ENCODE data around the gene LACTB.
"Not testable (repeated sequence)": the region's sequence is repeated elsewhere in the genome, so short reads cannot be mapped to it uniquely, and the experiment has no call there.

The LACTB gene

DNA sequence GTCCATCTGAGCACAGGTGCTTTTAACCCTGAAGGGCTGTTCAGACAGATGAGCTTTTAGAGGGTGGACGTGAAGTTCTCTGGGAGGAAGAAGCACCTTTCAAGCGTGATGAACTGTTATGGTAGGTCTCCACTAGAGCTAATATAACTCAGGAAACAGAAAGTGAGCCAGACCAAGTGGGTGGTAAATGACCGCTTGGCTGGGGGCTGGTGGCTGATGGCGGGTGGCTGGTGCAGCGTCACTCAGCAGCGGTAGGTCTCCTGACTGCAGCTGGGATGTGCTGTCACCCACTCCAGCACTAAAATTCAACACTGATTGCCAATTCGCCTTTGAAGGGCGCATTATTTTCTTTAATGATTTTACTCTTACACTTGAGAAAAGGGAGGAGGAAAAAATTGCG lies 31.2 kb upstream of the LACTB start:
- no peak for DNase-seq

DNA sequence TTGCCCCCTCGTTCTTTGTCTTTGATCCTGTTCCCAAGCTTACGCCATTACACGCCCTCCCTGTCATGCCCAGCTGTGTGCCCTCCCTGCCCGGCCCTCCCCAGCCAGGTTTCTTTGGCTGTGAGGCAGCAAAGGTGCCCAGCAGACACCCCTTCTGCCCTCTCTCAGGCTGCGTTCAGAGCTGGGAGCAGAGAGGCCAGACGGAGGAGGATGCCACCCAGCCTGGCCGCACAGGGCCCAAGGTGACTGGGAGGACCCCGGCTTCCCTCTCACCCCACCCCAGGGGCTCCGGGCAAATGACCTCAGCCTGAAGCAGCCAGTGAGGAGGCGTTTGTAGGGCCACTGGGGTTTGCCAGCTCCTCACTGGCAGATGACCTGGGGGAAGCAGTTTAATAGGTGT lies 30.8 kb upstream of the LACTB start:
- no peak for DNase-seq

DNA sequence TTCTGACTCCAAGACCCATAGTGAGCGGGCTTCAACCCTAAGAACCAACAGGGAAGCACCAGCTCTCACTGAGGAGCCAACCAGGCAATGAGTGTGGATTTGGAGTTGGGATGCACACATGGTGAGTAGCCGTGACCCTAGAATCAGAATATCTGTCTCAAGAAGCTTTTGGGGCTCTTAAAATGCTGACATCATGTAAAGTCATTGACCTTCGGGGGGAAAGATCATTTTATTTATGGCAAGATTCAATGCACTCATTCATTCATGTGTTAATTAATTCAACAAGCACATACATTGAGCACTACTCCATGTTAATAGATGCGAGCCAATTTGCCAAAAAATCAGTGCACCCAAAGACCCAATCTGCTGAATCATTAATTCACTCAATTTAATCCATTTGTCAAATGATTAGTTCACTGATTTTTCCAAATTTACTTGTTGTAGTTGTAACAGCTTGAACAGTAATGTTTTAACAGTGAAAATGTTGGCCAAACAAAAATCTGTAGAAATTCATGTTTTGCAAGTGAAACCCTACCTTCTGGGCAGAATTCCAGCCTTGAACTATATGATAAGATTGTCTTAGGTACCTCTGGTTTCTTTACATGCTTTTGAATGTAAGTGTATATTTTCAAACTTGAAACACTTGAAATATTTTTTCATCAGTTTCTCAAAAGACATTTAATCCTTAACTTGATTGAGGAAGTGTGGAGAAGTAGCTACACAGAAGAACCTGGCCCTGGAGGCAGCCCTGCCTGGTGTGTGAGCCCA lies 29.8 kb upstream of the LACTB start:
- no peak for DNase-seq

DNA sequence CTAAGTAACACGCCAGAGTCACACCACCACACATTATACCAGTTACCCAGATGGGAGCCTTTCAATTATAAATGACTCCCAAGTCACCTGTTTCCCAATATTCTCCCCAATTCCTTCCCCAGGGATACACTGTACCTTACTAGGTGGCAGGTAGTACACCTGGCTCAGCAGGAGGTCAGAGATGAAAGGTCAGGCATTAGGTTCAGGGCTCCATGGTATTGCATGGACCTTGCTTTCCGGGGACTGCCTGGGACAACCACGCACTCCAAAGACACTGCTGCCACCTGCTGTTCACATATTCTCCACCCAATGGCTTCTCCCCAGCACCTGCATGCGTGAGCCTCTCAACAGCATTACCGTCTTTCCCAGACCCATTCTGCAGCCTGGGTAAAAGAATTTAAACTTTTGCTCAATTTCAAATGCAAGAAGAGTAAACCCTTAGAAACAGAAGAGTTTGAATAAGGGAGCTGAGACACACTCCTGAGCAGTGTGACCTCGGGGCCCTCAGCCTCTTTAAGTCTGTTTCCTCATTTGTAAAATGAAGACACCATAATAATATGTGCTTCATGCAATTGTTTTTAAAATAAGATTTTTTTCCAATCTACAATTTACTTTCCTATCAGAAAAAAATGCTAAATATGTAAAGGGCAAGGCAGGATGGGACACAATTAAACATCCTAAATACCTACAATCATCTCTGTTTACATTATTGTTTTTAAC lies 28.0 kb upstream of the LACTB start:
- DNase-seq = peak; percentile 29

DNA sequence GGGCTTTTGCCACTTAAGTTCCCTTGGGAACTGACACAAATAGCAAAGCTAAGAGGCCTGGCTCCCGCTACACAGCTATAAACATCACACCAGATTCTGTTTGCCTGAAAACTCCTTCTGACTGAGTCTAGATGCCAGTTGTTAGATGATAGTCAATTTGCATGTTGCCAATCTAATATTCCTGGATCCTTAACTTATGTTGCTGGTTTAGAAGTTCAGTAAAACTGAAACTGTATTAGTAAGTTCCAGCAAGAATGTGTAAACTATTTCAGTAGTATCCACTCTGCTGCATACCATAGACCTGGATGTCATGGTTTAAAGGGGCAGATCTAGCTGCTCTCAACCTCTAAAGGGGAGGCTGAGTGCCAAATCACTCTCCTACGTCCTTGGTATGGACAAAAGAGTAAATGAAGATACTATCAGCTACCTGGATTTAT lies 27.1 kb upstream of the LACTB start:
- DNase-seq = no peak

DNA sequence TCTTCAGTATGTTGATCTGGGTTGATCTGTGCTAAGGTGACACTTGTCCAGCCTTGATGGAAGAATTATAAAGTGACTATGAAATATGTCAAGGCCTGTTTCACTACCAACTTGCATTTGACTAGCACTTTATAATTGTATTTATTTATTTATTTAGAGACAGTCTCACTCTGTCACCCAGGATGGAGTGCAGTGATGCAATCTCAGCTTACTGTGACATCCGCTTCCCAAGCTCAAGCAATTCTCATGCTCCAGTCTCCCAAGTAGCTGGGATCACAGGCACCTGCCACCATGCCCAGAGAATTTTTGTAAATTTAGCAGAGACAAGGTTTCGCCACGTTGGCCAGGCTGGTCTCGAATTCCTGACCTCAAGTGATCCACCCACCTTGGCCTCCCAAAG lies 25.5 kb upstream of the LACTB start:
- no peak for DNase-seq

DNA sequence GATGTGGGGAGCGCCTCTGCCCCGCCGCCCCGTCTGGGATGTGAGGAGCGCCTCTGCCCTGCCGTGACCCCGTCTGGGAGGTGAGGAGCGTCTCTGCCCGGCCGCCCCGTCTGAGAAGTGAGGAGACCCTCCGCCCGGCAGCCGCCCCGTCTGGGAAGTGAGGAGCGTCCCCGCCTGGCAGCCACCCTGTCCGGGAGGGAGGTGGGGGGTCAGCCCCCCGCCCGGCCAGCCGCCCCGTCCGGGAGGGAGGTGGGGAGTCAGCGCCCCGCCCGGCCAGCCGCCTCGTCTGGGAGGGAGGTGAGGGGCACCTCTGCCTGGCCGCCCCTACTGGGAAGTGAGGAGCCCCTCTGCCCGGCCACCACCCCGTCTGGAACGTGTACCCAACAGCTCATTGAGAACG lies 22.8 kb upstream of the LACTB start:
- not testable (repeated sequence) for DNase-seq

DNA sequence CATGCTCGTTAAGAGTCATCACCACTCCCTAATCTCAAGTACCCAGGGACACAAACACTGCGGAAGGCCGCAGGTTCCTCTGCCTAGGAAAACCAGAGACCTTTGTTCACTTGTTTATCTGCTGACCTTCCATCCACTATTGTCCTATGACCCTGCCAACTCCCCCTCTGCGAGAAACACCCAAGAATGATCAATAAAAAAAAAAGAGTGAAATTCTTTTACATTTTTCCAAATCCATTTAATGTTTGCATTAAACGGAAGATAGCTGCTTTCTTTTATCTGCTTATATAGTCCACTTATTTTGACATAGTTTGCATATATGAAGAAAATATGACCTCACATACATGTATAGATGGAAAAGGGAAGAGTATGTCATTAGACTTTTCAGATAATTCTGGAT lies 22.1 kb upstream of the LACTB start:
- not testable (repeated sequence) for DNase-seq

DNA sequence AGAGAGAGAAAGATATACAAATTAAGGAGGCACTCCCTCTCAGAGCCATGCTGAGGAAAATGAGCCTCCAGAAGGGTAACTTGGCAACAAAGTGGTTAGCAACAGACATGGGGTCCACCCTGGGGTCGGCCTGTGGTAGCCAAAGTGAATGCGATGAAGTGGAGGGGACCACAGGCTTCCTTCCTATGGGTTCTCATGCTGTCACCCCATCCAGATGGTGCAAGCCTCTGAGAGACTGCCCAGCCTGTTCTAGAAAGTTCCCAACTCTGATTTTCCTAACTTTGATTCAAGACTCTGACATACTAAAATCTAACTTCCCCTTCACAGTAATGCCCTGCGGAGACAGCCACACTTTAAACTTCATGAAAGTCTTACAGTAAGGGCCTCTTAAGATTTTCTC lies 18.2 kb upstream of the LACTB start:
- DNase-seq = no peak

DNA sequence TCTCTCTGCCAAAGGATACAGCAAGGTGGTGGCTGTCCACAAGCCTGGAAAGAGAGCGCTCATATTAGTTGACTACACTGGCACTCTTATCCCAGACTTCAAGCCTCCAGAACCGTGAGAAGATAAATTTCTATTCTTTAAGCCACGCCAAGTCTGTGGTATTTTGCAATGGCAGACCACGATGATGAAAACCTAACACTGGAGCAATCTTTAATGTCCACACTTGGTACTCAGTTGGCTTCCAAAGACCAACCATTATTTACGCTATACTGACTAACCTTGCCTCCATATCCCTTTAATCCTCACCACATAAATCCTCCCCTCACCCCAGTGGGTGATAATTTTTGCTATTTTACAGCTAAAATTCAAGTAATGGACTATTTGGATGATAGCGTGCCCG lies 16.9 kb upstream of the LACTB start:
- no peak for DNase-seq

DNA sequence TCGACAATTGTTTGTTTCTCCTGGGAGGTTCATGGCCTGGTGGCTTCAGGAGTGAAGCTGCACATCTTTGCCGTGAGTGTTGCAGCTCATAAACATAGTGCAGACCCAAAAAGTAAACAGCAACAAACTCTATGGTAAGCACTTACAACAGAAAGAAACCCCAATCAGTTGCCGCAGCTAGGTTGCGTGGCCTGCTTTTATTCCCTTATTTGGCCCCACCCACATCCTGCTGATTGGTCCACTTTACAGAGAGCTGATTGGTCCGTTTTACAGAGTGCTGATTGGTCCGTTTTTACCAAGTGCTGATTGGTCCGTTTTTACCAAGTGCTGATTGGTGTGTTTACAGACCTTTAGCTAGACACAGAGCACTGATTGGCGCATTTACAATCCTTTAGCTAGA lies 16.3 kb upstream of the LACTB start:
- not testable (repeated sequence) for DNase-seq

DNA sequence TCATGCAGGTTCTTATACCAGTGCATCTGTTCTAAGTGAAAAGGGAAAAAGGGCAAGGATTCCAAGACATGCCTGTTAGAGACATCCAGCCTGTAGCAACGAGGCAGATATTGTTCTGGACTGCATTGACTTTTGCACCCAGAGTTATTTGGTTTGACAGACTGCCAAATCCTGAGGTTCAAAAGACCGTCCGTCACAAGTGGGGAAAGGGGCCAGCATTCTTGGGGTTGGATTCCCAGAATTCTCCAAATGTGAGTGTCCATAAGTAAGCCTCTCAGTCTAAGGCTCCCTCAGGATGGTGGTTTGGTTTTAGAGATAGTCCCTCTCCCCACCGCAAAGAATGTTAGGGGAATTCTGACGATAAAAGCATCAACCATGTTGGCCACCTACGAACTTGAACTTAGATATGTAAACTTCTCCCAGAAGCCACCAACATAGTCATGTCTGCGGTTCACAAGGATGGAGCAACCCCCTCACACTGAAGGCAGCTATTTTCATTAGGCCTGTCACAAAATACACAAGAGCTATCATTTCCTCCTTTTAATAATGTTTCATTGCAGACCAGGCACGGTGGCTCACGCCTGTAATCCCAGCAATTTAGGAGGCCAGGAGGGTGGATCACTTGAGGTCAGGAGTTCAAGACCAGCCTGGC lies 13.6 kb upstream of the LACTB start:
- DNase-seq = no peak

DNA sequence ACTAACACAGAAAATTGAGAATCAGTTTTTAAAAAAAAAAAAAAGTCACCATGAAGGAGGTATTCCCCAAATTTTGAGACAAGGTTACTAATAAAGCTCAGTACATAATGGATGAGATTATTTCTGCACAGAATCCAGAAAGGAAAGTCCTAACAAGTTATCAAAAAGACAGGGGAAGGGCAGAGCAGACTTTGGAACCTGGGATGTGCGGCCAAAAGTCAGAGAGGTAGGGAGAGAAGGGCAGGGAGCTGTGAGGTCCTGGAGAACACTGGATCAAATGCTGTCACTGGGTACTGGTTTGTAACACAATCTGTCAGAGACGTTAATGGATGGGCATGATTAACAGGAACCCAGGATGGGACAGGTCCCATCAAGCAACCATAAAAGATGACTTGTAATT lies 12.2 kb upstream of the LACTB start:
- no peak for DNase-seq

DNA sequence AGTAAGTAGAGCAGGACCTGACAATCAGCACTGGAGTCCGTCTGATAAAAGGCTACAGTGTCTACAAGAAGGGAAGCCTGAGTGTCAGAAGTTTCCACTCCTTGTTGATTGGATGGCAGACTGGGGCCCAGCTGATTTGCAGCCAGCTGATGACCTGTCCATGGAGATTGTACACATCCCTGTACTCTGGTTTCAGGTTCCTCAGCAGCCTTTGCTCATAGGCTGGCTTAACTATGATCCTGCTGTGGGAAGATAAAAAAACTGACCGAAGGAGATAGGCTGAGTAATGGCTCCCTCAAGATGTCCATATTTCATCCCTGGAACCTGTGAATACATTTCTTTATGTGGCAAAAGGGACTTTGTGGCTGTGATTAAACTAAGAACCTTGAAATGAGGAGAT lies 11.7 kb upstream of the LACTB start:
- no peak for DNase-seq

DNA sequence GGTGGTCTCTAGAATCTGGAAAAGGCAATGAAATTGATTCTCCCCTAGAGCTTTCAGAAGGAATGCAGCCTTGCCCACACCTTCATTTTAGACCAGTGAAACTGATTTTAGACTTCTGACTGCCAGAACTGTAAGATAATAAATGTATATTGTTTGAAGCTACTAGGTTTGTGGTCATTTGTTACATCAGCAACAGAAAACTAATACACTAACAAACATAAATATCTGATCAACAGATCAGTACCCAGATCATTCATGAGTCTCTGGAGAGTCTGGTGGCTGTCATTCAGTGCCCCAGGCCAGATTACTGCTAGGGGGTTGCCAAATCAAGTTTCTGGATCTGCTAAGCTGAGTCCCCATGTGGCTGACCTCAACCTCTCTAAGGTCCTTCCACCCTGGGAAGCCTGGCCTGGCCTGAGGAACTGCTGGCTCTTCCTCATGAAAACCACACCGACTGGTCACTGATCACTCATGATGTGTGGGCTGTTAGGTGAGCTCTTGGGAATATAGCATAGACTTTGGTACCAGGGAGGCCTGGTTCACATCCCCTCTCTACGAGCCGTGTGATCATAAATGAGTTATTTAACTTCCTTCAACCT lies 11.1 kb upstream of the LACTB start:
- no peak for DNase-seq

DNA sequence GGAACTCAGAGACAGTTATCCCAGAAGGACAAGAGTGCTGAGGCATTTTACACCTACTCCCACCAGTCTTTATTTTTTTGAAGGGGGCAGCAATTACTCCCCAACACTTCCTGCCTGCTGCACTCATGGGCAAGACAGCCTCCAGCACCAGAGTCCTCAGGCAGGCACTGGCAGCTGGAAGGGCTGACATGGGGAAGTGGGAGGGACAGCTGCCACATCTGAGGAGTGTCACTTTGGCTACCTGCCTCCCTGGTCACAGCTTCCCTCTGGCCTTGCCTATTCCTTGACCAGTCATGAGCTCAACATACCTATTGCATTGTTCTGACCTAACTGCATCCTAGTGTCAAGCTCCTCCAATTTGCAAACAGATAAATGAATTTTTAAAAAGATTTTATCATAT lies 10.2 kb upstream of the LACTB start:
- no peak for DNase-seq

DNA sequence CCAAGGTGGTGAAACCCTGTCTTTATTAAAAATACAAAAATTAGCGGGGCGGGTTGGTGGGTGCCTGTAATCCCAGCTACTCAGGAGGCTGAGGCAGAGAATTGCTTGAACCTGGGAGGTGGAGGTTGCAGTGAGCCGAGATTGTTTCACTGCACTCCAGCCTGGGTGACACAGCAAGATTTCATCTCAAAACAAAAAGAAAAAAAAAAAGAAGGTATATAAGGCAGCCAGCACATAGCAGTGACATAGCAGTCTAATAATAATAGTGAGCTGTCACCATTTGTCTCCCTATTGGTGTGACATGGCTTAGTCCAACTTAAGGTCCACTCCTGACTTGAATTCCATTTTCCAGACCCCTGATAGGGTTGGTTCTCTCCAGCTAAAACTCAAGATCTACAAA lies 8.8 kb upstream of the LACTB start:
- DNase-seq = no peak

DNA sequence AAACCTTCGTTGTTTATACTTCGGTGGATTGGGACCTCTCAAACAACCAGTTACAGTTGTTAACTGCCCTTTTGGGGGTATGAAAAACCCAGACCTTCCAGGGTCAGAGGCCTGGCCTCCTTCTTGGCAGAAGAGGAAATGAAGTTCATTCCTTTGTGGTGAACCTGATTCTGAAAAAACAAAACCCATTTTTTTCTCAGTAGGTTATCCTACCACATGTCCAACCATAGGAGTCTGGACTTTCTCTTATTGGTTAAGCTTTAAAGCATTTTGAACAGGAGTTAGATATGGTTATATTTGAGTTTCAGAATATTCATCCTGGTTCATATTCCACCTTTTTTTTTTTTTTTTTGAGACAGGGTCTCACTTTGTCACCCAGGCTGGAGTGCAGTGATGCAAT lies 7.2 kb upstream of the LACTB start:
- no peak for DNase-seq

DNA sequence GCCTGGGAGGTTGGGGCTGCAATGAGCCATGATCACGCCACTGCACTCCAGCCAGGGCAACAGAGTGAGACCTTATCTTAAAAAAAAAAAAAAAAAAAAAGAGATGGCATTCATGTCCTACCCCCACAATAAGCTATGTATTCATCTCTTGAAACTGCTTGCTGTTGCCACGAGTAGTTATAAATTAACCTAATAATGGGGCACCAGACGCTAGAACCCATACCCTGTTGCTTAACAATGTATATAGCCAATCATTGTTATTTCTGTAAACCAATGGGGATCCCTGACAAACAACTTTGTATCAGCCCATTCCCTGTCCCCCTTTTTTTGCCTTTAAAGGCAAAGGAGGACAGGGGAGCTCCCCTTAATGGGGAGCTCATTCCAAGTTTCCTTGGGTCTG lies 2.8 kb upstream of the LACTB start:
- DNase-seq = no peak

DNA sequence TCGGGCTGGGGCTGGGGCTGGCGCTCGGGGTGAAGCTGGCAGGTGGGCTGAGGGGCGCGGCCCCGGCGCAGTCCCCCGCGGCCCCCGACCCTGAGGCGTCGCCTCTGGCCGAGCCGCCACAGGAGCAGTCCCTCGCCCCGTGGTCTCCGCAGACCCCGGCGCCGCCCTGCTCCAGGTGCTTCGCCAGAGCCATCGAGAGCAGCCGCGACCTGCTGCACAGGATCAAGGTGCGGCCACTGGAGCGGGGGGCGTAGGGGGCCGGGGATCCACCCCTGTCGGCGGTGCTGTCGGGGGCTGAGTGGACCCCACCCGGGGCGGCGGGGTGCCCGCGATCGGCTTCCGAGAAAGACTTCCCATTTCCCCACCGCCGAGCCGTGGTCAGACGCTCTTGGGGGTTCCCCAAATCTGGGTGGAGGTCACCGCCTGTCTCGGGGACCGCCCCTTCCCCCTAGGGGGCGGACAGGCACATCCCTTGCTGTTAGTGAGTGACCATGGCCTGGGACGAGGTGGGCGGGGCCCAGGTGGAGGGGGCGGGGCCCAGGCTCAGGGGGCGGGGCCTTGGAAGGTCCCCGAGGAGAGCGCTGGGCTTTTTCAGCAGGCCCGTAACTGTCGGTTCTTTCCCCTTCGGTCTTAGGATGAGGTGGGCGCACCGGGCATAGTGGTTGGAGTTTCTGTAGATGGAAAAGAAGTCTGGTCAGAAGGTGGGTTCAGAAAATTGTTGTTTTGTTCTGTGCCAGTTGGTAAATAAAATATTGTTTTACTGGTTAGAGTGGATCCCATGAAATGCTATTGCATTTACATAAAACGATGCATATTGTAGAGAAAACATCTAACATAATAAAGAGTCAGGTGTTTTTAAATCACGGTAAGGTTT lies 578 bp downstream of the LACTB start:
- peak; percentile 55 for DNase-seq

DNA sequence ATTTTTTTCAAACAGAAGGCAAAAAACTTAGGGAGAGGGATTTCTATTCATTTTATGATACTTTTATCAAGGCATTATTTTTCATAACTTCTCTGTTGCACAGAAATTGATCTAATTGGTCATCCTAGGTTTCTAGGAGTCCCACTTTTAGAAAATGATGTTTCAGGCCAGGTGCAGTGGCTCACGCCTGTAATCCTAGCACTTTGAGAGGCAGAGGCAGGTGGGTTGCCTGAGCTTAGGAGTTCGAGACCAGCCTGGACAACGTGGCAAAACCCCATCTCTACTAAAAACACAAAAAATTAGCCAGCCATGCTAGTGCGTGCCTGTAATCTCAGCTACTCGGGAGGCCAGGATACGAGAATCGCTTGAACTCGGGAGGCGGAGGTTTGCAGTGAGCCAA lies 2.8 kb downstream of the LACTB start:
- no peak for DNase-seq

DNA sequence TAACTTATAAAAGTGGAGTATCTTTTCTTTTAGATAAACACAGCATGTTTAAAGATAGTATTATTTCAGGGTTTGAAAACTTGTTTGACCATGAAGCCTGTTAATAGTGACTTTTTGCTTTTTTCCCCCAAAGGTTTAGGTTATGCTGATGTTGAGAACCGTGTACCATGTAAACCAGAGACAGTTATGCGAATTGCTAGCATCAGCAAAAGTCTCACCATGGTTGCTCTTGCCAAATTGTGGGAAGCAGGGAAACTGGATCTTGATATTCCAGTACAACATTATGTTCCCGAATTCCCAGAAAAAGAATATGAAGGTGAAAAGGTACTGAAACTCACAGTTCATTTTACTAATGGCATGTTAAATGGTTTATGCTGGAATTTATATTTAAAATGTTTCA lies 5.1 kb downstream of the LACTB start:
- DNase-seq = no peak

DNA sequence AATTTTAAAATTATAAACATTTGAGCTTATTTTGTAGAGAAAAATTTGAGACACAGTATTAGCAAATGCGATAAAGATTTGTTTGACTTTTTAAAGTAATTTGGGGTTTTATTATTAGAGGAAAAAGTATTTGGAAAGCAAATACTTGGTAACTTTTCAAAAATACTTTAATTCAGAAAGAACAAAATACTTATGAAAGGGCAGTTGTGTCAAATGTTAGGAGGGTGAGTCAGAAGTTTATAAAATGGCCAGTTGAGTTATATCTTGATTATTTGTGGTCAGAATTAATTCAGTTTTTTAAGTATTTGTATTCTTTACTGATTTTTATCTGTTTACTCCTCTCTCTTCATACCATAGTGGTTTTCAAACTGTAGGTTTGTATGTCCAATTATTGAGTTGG lies 12.1 kb downstream of the LACTB start:
- no peak for DNase-seq
